ENCODE measurements around the gene MFSD11. TPM values are rescaled to one million over a fixed set of nuclear protein-coding genes. Genes with fewer than 3 reads are reported as not detected.

The MFSD11 gene
- total and polyA plus RNA-seq, 2 of the 8 experiments (the other 6 are each of a cell fraction or from before 2014, with no cell fraction given), result 17.7 to 19.8 TPM

DNA sequence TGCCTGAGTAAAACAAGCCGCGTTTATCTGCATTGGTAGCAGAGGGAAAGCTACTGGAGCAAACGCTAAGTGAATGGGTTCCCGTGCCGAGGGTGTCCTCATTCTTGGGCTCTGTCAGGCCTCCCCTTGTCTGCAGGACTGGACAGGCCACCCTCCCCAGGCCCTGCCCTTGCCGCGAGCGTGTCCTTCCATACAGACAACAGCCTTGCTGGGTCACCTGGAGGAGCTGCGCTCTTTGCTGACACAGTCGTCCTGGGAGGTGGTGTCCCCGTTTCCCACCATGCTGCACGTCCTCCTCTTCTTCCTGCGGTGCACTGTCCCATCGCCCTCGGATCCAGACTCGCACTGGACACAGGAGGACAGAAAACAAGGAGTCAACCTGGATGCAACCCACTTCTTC, 19.4 kb upstream of the MFSD11 start (continued):
- no peak for TF ChIP-seq TEAD4 (IDR thresholded peaks at IDR 0.05; ENCODE audit: low read depth, low read length)
